Heart right ventricle (tissue), 16 donors: ENCODE data around the gene APPL2. TPM values are rescaled to one million over a fixed set of nuclear protein-coding genes. Genes with fewer than 3 reads are reported as not detected.

ENCODE experiments used
- ATAC-seq, 8 donors: fragments of 200-7000 bp; cut with Tn5 transposase; one replicate each; pipeline ENCODE4 v1.9.1; 2020; ENCODE audit warnings: mild to moderate bottlenecking in 8 of 8, moderate library complexity in 8 of 8, moderate number of reproducible peaks in 1 of 8
- DNase-seq, 2 donors: peaks; one replicate each; pipeline ENCODE4 v3.0.0-alpha.2; 2020
- H3K27ac ChIP-seq, 10 donors: fragments of 200-600 bp; sonication (generic) in 2 of 10; one replicate each; pipeline versions ENCODE4 v1.5.0 to v1.8.0; 2020 to 2022; ENCODE audit warnings: mild to moderate bottlenecking in 3 of 10
- H3K27me3 ChIP-seq, 7 donors: fragments of 200-600 bp; one replicate each; pipeline ENCODE4 v1.8.0; 2021 to 2022; ENCODE audit warnings: mild to moderate bottlenecking in 2 of 7
- H3K36me3 ChIP-seq, 9 donors: fragments of 200-600 bp; sonication (generic) in 1 of 9; one replicate each; pipeline versions ENCODE4 v1.5.0 to v1.8.0; 2020 to 2022; ENCODE audit warnings: mild to moderate bottlenecking in 2 of 9
- H3K4me1 ChIP-seq, 9 donors: fragments of 200-600 bp; sonication (generic) in 1 of 9; one replicate each; pipeline versions ENCODE4 v1.5.0 to v1.8.0; 2020 to 2022; ENCODE audit warnings: mild to moderate bottlenecking in 4 of 9
- H3K4me3 ChIP-seq, 10 donors: fragments of 200-600 bp; sonication (generic) in 2 of 10; one replicate each; pipeline versions ENCODE4 v1.5.0 to v1.8.0; 2020 to 2022; ENCODE audit warnings: mild to moderate bottlenecking in 7 of 10, moderate library complexity in 2 of 10
- H3K9me3 ChIP-seq, 11 donors: fragments of 200-600 bp in 10 of 11; sonication (generic) in 2 of 11; one replicate each; pipeline versions ENCODE4 v1.5.0 to v1.8.0; 2013 to 2022; ENCODE audit warnings: mild to moderate bottlenecking in 2 of 11, control low read depth in 1 of 11, moderate library complexity in 1 of 11
- CTCF ChIP-seq, 9 donors: fragments of 200-600 bp; sonication (generic) in 2 of 9; IDR thresholded peaks; one replicate each; pipeline versions ENCODE4 v1.5.0 to v1.8.0; 2021 to 2022; ENCODE audit warnings: antibody characterized with exemption in 9 of 9, mild to moderate bottlenecking in 5 of 9, moderate library complexity in 1 of 9
- WGBS, 2 donors: extraction: QIAGEN DNeasy Blood & Tissue Kit; methylation state at CpG; one replicate each; pipeline ENCODE4 v1.1.7; 2013; ENCODE audit warnings: inconsistent platforms in 1 of 2; 5-methylcytosine and 5-hydroxymethylcytosine counted together
- intact Hi-C, 10 donors: fragments of 100-400 bp; cut with DNase I; formaldehyde crosslinking; loops; one replicate each; pipeline versions ENCODE4 v1.11.1 to v1.14.2; 2022
- polyA plus RNA-seq, 2 donors: library from polyadenylated mRNA; stranded (reverse); fragments of 200-250 nt; gene quantifications; one replicate each; pipeline ENCODE4 v1.2.3, GENCODE V29; 2013
- total RNA-seq, 10 donors: library from RNA; stranded (reverse); fragmentation: NEBNext Ultra II Directional in 3 of 10; extraction: Animal tissue kit (Norgen Biotek cat#: 25700) in 3 of 10; gene quantifications; one replicate each; pipeline versions ENCODE4 v1.2.1 to v1.2.4, GENCODE V29; 2021 to 2023
- donor health status: Arrhythmogenic right ventricular cardiomyopathy.
- donor health status: ischemic (EF 13 %, LVEDD 7.1; RV severe dilation, severe dysfunction).
- donor health status: healthy with polysubstance abuse.
- donor health status: DM: no; HTN: yes; CAD: no.
- donor health status: DM: no; HTN: no; CAD: no.
- donor health status: ischemic (EF 25% LVEDD 6.9; RV normal size, moderate dysfunction).
- donor health status: ischemic (EF 25% LVEDD 5.7; RV mildly dilated, moderate dysfunction).
- donor health status: healthy.
- donor health status: DM: yes; HTN: yes; CAD: no.
- donor health status: Ischemic cardiomyopathy.
- donor health status: ischemic (EF 35%, LVEDD 5.7; RV mildly dilated, moderate dysfunction).
- donor health status: nonischemic (EF 11% LVEDD 7.7; RV severe dilation, severe dysfunction).
- donor health status: DM: yes; HTN: yes; CAD: no.
- donor health status: PGD.
- donor health status: ischemic (EF 29% LVEDD 5.4; RV normal size, mild dysfunction).
- donor health status: nonischemic (EF 23%, LVEDD 6.1; RV moderate dilation, normal function).

APPL2 gene
- total and polyA plus RNA-seq, 12 donors = 8.4 to 28.9 (median 19.0) TPM

DNA sequence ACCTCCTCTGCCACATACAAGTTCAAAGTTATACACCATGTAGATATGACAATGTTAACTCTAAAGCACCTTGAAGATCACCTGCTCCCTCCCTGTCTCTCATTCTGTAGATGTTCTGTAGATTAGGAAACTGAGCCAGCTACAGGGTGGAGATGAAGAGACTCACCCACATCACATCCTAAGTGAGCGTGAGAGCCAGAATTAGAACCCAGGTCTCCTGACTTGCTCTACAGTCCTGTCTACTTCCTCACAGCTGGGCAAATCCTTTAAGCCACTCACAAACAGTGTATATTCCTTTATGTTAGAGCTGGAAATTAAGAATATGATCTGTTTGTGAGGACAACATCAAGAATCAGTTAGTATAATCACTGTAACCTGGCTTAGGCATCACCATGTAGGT lies 1.8 kb downstream of the APPL2 start:
- no peak for TF ChIP-seq CTCF (IDR thresholded peaks at IDR 0.05)

DNA sequence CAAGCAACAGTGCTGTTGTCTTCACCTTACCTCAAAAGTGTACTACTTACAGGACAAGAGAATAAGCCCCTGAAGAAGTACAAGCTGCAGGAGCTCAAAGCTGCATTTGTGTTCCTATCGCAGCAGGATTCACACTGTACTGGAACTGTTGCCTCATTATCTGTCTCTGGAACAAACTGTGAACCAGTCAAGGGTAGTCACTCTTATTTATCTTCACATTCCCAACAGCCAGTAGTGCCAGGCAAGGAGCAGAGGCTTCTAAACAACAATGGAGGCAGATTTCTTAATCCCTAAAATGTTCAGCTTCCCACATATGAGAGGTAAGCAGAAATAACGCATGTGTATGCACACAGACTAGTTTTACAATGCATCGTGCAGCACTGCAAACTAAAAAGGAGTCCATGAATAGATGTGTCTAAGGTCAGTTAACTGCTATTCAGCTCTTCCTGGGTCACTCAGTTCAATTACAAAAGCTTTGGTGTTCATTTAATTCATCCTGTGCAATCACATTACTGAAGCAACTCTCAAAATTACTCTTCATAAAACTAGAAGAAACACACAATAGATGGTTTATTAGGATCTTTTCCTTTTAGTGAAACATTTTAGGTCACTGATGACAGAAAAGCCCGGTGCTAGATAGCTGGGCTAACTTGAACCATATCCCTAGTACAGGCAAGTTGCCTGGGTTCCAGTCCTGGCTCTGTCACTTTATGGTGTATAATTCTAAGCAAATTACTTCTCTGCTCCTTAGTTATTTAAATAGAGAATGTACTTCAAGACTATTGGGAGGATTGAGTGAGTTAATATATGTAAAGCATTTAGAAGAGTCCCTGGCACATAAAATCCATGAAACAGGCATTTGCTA lies 2.7 kb downstream of the APPL2 start:
- DNase-seq (no peak), ATAC-seq (peak in 5 of 8 donors; percentile 23 to 66 (median 33))
- peak overlapping the region; percentile 9 to 98 (median 94) for H3K27ac ChIP-seq
- peak overlapping the region in 3 of 10 donors; percentile 4 to 97 (median 4) for H3K4me3 ChIP-seq
- intact Hi-C loops = no loop called here
- H3K4me1 ChIP-seq = peaks cover 9 to 71% (median 64%) of the 10 kb centered on the region in 9 donors
- peaks cover 0 to 23% (median 3%) of the 10 kb centered on the region in 9 donors for H3K36me3 ChIP-seq
- H3K27me3 ChIP-seq = no peaks in the 10 kb centered on the region
- no peaks in the 10 kb centered on the region for H3K9me3 ChIP-seq
- no peak for TF ChIP-seq CTCF (IDR thresholded peaks at IDR 0.05)
- 49 to 53% methylated on average over 4 of the region's 4 CpGs for WGBS, 2 donors

More for the DNA sequence above, 1.8 kb downstream of the APPL2 start:
- ATAC-seq (no peak), DNase-seq (no peak)
- H3K4me3 ChIP-seq = peak overlapping the region in 8 of 10 donors; percentile 58 to 97 (median 86)
- peaks cover 0 to 14% (median 0%) of the 10 kb centered on the region in 9 donors for H3K36me3 ChIP-seq
- 71 to 73% methylated on average over 1 of the region's 1 CpG for WGBS, 2 donors
- intact Hi-C loops = no loop called here
- no peaks in the 10 kb centered on the region for H3K27me3 ChIP-seq
- H3K4me1 ChIP-seq = peaks cover 9 to 64% (median 60%) of the 10 kb centered on the region in 9 donors
- H3K9me3 ChIP-seq = no peaks in the 10 kb centered on the region
- peak overlapping the region in 8 of 10 donors; percentile 4 to 98 (median 96) for H3K27ac ChIP-seq

GRCh38 chr12:105231396-105231795 lies 4.6 kb downstream of the APPL2 start:
- DNase-seq = no peak
- ATAC-seq = no peak
- peaks cover 0 to 40% (median 15%) of the 10 kb centered on the region in 9 donors for H3K36me3 ChIP-seq
- WGBS, 2 donors = 77 to 78% methylated on average over 5 of the region's 5 CpGs
- no peak overlapping the region for H3K4me3 ChIP-seq
- no peak for TF ChIP-seq CTCF (IDR thresholded peaks at IDR 0.05)
- intact Hi-C loops = no loop called here
- no peaks in the 10 kb centered on the region for H3K9me3 ChIP-seq
- H3K27ac ChIP-seq = peak overlapping the region in 1 of 10 donors; percentile 98
- peaks cover 12 to 82% (median 66%) of the 10 kb centered on the region in 9 donors for H3K4me1 ChIP-seq
- no peaks in the 10 kb centered on the region for H3K27me3 ChIP-seq

GRCh38 chr12:105229371-105229770 lies 6.6 kb downstream of the APPL2 start:
- H3K4me1 ChIP-seq = peaks cover 12 to 93% (median 77%) of the 10 kb centered on the region in 9 donors
- H3K4me3 ChIP-seq = no peak overlapping the region
- intact Hi-C loops = no loop called here
- no peaks in the 10 kb centered on the region for H3K9me3 ChIP-seq
- DNase-seq = no peak
- TF ChIP-seq CTCF (IDR thresholded peaks at IDR 0.05) = no peak
- peaks cover 0 to 44% (median 15%) of the 10 kb centered on the region in 9 donors for H3K36me3 ChIP-seq
- ATAC-seq = no peak
- 80 to 84% methylated on average over 2 of the region's 2 CpGs for WGBS, 2 donors
- H3K27me3 ChIP-seq = no peaks in the 10 kb centered on the region
- peak overlapping the region in 2 of 10 donors; percentile 4 to 43 for H3K27ac ChIP-seq
